ENCODE measurements around the gene SCAF4.

DNA sequence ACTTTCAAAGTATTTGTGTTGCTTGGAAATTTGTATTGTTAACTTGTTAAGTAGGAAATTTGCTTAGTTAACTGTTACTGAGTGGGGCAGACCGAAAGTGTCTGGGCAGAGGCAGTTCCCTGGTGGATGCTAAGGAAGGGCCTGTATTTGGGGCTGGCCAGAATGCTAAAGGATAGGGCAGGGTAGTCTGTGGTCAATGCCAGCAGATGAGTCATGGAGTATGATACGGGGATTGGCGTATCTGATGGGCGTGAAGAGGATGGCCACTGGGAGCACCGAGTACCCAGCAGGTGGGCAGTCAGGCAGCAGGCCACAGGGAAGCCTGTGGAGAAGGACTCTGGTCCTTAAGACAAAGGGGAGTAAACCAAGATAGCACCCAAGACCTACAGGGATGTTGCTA, 46.6 kb upstream of the SCAF4 start:
- no peak for TF ChIP-seq EZH2phosphoT487 (conservative IDR thresholded peaks at IDR 0.05; ENCODE audit: low read length)
- TF ChIP-seq, protein P1, sequence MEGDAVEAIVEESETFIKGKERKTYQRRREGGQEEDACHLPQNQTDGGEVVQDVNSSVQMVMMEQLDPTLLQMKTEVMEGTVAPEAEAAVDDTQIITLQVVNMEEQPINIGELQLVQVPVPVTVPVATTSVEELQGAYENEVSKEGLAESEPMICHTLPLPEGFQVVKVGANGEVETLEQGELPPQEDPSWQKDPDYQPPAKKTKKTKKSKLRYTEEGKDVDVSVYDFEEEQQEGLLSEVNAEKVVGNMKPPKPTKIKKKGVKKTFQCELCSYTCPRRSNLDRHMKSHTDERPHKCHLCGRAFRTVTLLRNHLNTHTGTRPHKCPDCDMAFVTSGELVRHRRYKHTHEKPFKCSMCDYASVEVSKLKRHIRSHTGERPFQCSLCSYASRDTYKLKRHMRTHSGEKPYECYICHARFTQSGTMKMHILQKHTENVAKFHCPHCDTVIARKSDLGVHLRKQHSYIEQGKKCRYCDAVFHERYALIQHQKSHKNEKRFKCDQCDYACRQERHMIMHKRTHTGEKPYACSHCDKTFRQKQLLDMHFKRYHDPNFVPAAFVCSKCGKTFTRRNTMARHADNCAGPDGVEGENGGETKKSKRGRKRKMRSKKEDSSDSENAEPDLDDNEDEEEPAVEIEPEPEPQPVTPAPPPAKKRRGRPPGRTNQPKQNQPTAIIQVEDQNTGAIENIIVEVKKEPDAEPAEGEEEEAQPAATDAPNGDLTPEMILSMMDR (IDR thresholded peaks at IDR 0.05; ENCODE audit: insufficient read depth, low read length, poor library complexity, severe bottlenecking): no peak

Measured in SU-DHL-6 (cell line).